Dendritic cell treated with granulocyte-macrophage colony-stimulating factor and Interleukin-4, amounts not matched to agents 40 ng/mL and 50 ng/mL, for 4 days (primary cell): ENCODE measurements around the gene TMEM132D.

Experiments
- H3K27ac Mint-ChIP-seq: one replicate; pipeline ENCODE4 v1.8.0; 2022; ENCODE audit warnings: mild to moderate bottlenecking, mixed read lengths
- H3K27me3 Mint-ChIP-seq: one replicate; pipeline ENCODE4 v1.8.0; 2022; ENCODE audit warnings: mild to moderate bottlenecking, mixed read lengths
- H3K36me3 Mint-ChIP-seq: one replicate; pipeline ENCODE4 v1.8.0; 2022; ENCODE audit warnings: low read depth, mixed read lengths
- H3K4me1 Mint-ChIP-seq: one replicate; pipeline ENCODE4 v1.8.0; 2022; ENCODE audit warnings: low read depth, mixed read lengths
- H3K4me3 Mint-ChIP-seq: one replicate; pipeline ENCODE4 v1.8.0; 2022; ENCODE audit warnings: mild to moderate bottlenecking, moderate library complexity, mixed read lengths
- H3K9me3 Mint-ChIP-seq: one replicate; pipeline ENCODE4 v1.8.0; 2022; ENCODE audit warnings: mixed read lengths
- intact Hi-C: fragments of 100-400 bp; cut with micrococcal nuclease; formaldehyde crosslinking; loops from one replicate; pipeline ENCODE4 v1.15.0; 2022

Gene TMEM132D

DNA sequence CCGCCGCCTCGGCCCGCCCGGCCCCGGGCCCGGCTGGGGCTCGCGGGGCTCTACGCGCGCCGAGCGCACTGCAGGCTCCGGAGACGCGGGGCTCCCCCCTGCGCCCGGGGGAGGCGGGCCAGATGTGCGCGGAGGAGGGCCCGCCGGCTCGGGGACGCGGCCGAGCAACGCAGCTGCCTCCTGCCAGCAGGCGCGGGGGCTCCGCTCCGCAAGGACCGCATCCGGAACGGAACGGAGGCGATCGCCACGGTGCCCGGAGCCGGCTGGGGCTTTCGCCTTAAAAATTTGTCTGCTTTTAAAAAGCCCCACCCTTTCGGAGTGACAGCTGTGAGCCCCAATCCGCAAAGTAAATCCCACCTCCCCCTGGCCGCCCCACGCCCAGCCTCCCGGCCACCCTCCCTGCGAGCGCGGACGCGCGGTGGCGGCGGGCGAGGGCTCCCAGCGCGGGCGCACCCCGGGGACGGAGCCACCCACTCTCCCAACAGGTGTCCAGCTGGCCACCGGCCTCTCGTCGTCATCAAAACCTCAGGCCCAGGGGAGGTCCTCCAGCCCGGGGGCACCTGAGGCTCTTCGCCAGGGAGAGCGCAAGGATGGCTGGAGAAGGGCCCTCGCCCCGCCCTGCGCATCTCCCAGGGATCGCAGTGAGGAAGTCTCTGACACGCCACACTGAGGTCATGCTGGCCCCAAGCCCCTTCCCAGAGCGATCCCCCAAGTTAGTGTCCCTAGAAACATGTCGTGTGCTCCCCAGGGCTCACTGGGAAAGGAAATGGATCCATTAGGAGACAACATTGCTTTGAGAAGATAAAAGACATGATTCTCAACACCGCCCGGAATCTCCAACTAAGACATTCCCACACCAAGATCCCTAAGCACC lies at the start of gene TMEM132D:
TMEM132D (minus strand) TSS at position 70 of the 874 bp plus-strand sequence.
- H3K4me3 Mint-ChIP-seq: no peak within 1 kb of the TSS

GRCh38 chr12:129949651-129950050 lies 45.8 kb upstream of the TMEM132D start:
- H3K9me3 Mint-ChIP-seq: no peaks in the 10 kb centered on the region
- H3K36me3 Mint-ChIP-seq: no peaks in the 10 kb centered on the region
- H3K4me3 Mint-ChIP-seq: no peak overlapping the region
- intact Hi-C loops: no loop called here
- H3K4me1 Mint-ChIP-seq: no peaks in the 10 kb centered on the region
- H3K27ac Mint-ChIP-seq: no peak overlapping the region
- H3K27me3 Mint-ChIP-seq: no peaks in the 10 kb centered on the region

More for the DNA sequence above, at the start of gene TMEM132D:
- H3K36me3 Mint-ChIP-seq: no peaks in the 10 kb centered on the region
- H3K27ac Mint-ChIP-seq: no peak within 1 kb of the TSS
- H3K9me3 Mint-ChIP-seq: no peaks in the 10 kb centered on the region
- H3K4me1 Mint-ChIP-seq: no peaks in the 10 kb centered on the region
- H3K27me3 Mint-ChIP-seq: peaks cover 38% of the 10 kb centered on the region
- intact Hi-C loops: no loop called here

GRCh38 chr12:129941618-129942017 lies 37.8 kb upstream of the TMEM132D start:
- intact Hi-C loops: no loop called here
- no peak overlapping the region for H3K4me3 Mint-ChIP-seq
- H3K27me3 Mint-ChIP-seq: no peaks in the 10 kb centered on the region
- no peaks in the 10 kb centered on the region for H3K36me3 Mint-ChIP-seq
- no peaks in the 10 kb centered on the region for H3K4me1 Mint-ChIP-seq
- no peak overlapping the region for H3K27ac Mint-ChIP-seq
- no peaks in the 10 kb centered on the region for H3K9me3 Mint-ChIP-seq

GRCh38 chr12:129938089-129938488 lies 34.3 kb upstream of the TMEM132D start:
- intact Hi-C loops: no loop called here
- Mint-ChIP-seq H3K9me3 (peaks cover 5% of the 10 kb centered on the region), H3K27me3 (no peaks in the 10 kb centered on the region), H3K4me1 (no peaks in the 10 kb centered on the region), H3K27ac (no peak overlapping the region), H3K36me3 (no peaks in the 10 kb centered on the region), H3K4me3 (no peak overlapping the region)

- Mint-ChIP-seq H3K4me1 (no peaks in the 10 kb centered on the region), H3K27me3 (no peaks in the 10 kb centered on the region), H3K4me3 (no peak overlapping the region)
Measured at GRCh38 chr12:129937426-129937825, 33.6 kb upstream of the TMEM132D start.

DNA sequence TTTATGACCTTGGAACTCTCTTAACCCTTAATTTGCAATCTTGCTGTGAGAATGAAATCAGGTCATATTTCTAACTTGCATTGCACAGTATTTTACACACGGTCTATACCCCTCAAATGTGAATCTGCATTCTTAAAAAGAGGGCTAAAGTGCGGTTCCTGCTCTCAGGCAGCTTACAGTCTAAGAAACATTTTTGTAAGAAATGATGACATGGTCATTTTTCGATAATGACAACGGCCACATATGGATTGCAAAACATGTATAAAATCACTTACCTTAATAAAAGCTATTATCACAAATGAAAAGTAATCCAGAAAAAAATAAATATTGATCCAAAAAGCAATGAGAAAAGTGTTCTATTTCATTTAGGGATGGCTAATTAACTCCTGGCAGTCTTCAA lies 24.8 kb upstream of the TMEM132D start:
- Mint-ChIP-seq H3K27me3 (no peaks in the 10 kb centered on the region), H3K9me3 (peaks cover 9% of the 10 kb centered on the region), H3K36me3 (no peaks in the 10 kb centered on the region), H3K27ac (no peak overlapping the region), H3K4me3 (no peak overlapping the region), H3K4me1 (no peaks in the 10 kb centered on the region)
- intact Hi-C loops: no loop called here

More at GRCh38 chr12:129937426-129937825, 33.6 kb upstream of the TMEM132D start:
- no peak overlapping the region for H3K27ac Mint-ChIP-seq
- intact Hi-C loops: no loop called here
- peaks cover 5% of the 10 kb centered on the region for H3K9me3 Mint-ChIP-seq
- no peaks in the 10 kb centered on the region for H3K36me3 Mint-ChIP-seq

DNA sequence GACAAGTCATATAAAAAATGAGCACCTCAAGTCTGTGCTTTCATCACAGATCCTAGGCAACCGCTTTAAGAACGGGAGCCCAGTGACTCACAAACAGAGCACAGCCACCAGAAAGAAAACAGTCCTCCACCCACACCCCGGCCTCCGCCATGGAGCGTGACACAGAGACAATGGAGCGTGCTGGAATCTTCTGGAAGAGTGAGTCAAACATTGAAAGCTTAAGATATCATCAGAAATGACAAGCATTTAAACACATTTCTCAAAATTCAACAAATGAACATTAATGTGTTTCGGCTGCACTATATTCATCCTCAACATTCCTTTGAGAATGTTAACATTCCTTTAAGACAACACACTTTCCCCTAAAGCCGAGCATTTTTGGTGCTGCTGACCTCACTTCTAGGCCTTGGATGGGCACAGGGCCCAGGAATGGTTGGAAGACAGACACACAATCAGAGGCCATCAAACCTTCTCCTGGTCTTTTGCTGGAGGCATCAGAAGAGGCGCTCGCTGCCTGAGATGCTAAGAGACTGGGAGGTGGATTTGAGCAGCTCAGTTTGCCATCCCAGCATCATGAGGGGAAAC lies 23.6 kb upstream of the TMEM132D start:
- no peak overlapping the region for H3K4me3 Mint-ChIP-seq
- no peaks in the 10 kb centered on the region for H3K36me3 Mint-ChIP-seq
- H3K27me3 Mint-ChIP-seq: no peaks in the 10 kb centered on the region
- no peaks in the 10 kb centered on the region for H3K4me1 Mint-ChIP-seq
- peaks cover 9% of the 10 kb centered on the region for H3K9me3 Mint-ChIP-seq
- intact Hi-C loops: no loop called here
- no peak overlapping the region for H3K27ac Mint-ChIP-seq

DNA sequence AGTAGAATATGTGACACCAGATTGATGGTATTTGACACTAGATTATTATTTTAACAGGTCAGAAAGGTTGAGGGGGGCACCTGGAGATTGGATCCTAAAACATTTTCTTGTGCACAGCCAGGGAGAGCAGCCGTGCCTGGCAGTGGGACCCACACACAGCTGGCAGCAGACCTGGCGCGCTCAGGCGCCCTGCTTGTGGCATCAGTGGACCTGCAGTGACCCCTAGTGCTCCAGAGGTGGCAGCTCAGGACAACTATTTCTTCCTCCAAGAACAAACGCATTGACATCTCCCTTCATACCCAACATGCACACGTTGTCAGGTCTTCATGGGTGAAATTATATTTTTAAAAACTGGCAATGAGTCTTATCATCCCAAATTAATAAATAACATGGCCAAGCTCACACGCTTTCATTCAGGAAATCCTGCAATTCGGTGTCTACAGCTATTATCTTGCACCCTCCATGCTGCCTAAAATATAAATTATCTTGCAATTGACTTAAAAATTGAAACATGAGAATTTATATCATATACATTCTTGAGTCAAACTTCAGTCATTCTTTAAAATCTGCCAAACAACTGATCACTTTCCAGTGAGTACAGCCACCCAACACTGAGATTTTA lies 7.7 kb upstream of the TMEM132D start:
- Mint-ChIP-seq H3K4me1 (no peaks in the 10 kb centered on the region), H3K4me3 (no peak overlapping the region), H3K36me3 (no peaks in the 10 kb centered on the region), H3K9me3 (no peaks in the 10 kb centered on the region), H3K27me3 (no peaks in the 10 kb centered on the region), H3K27ac (no peak overlapping the region)
- intact Hi-C loops: no loop called here

GRCh38 chr12:129909051-129910020 lies 5.5 kb upstream of the TMEM132D start:
- peaks cover 11% of the 10 kb centered on the region for H3K27me3 Mint-ChIP-seq
- H3K9me3 Mint-ChIP-seq: no peaks in the 10 kb centered on the region
- no peak overlapping the region for H3K4me3 Mint-ChIP-seq
- intact Hi-C loops: no loop called here
- no peaks in the 10 kb centered on the region for H3K4me1 Mint-ChIP-seq
- no peaks in the 10 kb centered on the region for H3K36me3 Mint-ChIP-seq
- no peak overlapping the region for H3K27ac Mint-ChIP-seq

GRCh38 chr12:129903092-129903945 lies 506 bp downstream of the TMEM132D start:
- Mint-ChIP-seq H3K4me1 (no peaks in the 10 kb centered on the region), H3K9me3 (no peaks in the 10 kb centered on the region), H3K27me3 (peaks cover 38% of the 10 kb centered on the region), H3K27ac (no peak overlapping the region), H3K4me3 (no peak overlapping the region), H3K36me3 (no peaks in the 10 kb centered on the region)
- intact Hi-C loops: no loop called here

GRCh38 chr12:129902371-129903091 lies 1.3 kb downstream of the TMEM132D start:
- intact Hi-C loops: no loop called here
- Mint-ChIP-seq H3K36me3 (no peaks in the 10 kb centered on the region), H3K4me3 (no peak overlapping the region), H3K27ac (no peak overlapping the region), H3K27me3 (peaks cover 38% of the 10 kb centered on the region), H3K4me1 (no peaks in the 10 kb centered on the region), H3K9me3 (no peaks in the 10 kb centered on the region)

DNA sequence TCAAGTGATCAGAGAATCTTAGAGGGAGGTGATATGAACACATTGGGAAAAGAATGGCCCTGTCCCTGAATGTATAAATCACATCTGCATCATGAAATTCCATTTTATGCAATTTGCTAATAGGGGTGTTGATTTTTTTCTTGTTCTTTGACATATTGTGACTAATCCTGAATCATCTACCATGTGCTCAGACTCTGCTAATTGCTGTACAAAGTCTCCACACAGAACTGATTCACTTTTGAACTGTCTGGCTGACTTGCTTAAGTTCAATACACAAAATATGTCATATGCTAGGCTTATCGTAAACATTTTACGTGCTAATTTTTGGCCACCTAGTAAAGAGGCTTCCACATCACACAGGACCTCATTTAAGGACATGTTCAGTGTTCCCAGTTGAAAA lies 2.6 kb downstream of the TMEM132D start:
- no peak overlapping the region for H3K4me3 Mint-ChIP-seq
- intact Hi-C loops: no loop called here
- H3K4me1 Mint-ChIP-seq: no peaks in the 10 kb centered on the region
- H3K27ac Mint-ChIP-seq: no peak overlapping the region
- H3K27me3 Mint-ChIP-seq: peaks cover 38% of the 10 kb centered on the region
- H3K36me3 Mint-ChIP-seq: no peaks in the 10 kb centered on the region
- H3K9me3 Mint-ChIP-seq: no peaks in the 10 kb centered on the region
